ENCODE results near the gene YOD1. TPM values are rescaled to one million over a fixed set of nuclear protein-coding genes. Genes with fewer than 3 reads are reported as not detected.

Gene YOD1
- total RNA-seq (2013; cell fraction: nucleolus; rRNA removed): 12.7 and 12.8 TPM in 2 replicates
- 7.7 and 9.5 TPM in 2 replicates for total RNA-seq (2014; rRNA removed)
- total RNA-seq (2014; rRNA removed; fragmentation: Illumina TruSeq; extraction: Trizol): 7.9 TPM in 2 replicates
- 6.9 and 7.1 TPM in 2 replicates for total RNA-seq (2021)
- 2.5 TPM for polyA plus RNA-seq (2011; ENCODE audit: low read depth)
- 4.4 and 5.6 TPM in 2 replicates for polyA plus RNA-seq (2011; rRNA removed)
- polyA plus RNA-seq (2011; cell fraction: cytosol; rRNA removed): 1.4 and 1.9 TPM in 2 replicates
- polyA plus RNA-seq (2011; cell fraction: nucleus; rRNA removed): 3.7 TPM in 2 replicates
- polyA plus RNA-seq (2012): 3.5 and 5.0 TPM in 2 replicates
- polyA plus RNA-seq (2014; fragmentation: Illumina TruSeq; extraction: Trizol): 6.6 and 7.9 TPM in 2 replicates
- 1 to 10 TPM; 2.1 to 2.2 TPM for polyA plus RNA-seq (2014; fragmentation: Nextera tagmentation; extraction: Ambion mirVana)
- polyA plus RNA-seq (2014; rRNA removed): 3.3 and 4.0 TPM in 2 replicates
- polyA plus RNA-seq (2016; fragmentation: Nextera tagmentation; extraction: Ambion mirVana): 1 to 10 TPM; 4.9 to 5.1 TPM
- polyA minus RNA-seq (2011; rRNA and poly(A)+ RNA removed): 2.7 and 4.6 TPM in 2 replicates
- 1.3 and 2.2 TPM in 2 replicates for polyA minus RNA-seq (2011; cell fraction: cytosol; rRNA and poly(A)+ RNA removed)
- polyA minus RNA-seq (2011; cell fraction: nucleus; rRNA and poly(A)+ RNA removed): 9.3 and 11.5 TPM in 2 replicates
- Bru-seq, nascent RNA: percentile 87 among the genes with signal in this experiment
- BruChase-seq, experiment 1, labeled RNA remaining after a 6-hour chase: percentile 80 among the genes with signal in this experiment
- percentile 92 among the genes with signal in this experiment for BruChase-seq, experiment 2, labeled RNA remaining after a 2-hour chase
- long read RNA-seq, experiment 1: 0 reads
- long read RNA-seq, experiment 2, full-length matches to known transcripts: 5 of 7 reads
- long read RNA-seq, experiment 2, partial matches to known transcripts: 0 of 7 reads
- long read RNA-seq, experiment 2, other reads (novel, unspliced or antisense): 2 of 7 reads

- TF ChIP-seq ZNF274 (IDR thresholded peaks at IDR 0.05; ENCODE audit: insufficient read depth, insufficient read length) (no peak), BCL3 (IDR thresholded peaks at IDR 0.05; ENCODE audit: borderline replicate concordance, insufficient read depth, low read depth, low read length, poor library complexity, severe bottlenecking) (no peak), SIN3A (IDR thresholded peaks at IDR 0.05; ENCODE audit: low read depth, low read length) (no peak), JUND (IDR thresholded peaks at IDR 0.05; ENCODE audit: low read depth, low read length) (no peak), ZBTB40 (IDR thresholded peaks at IDR 0.05; ENCODE audit: borderline replicate concordance) (0 out of 2 replicates have a peak, but pooled peaks have one; percentile 27)
- ChIA-PET POLR2A (no interaction called here), RAD21 (ENCODE audit: unreplicated experiment) (interaction anchor here (1.1 kb wide), 1 partner anchor 33 kb away, joined by 3 read pairs; no protein-coding TSS in a partner anchor), SMC1A (ENCODE audit: uncharacterized antibody, unreplicated experiment) (interaction anchor here (7.0 to 7.1 kb wide), 2 partner anchors 22 to 30 kb away, joined by 65 to 66 read pairs; no protein-coding TSS in a partner anchor), CTCF (interaction anchor here (1.9 to 9.2 kb wide), 4 partner anchors 21 to 354 kb away, joined by 7 to 131 read pairs (median 20); no protein-coding TSS in a partner anchor)
- Histone ChIP-seq H3K4me3 (peak within 1 kb of the TSS; percentile 94), H3K36me3 (ENCODE audit: control insufficient read depth in 2 of 2, insufficient read depth in 2 of 2, low read length in 1 of 2) (peaks cover 0 to 8% of the 10 kb centered on the region in 2 experiments; a peak in 1 of 4 replicates), H3K79me2 (ENCODE audit: control insufficient read depth, insufficient read depth, low read length) (peaks cover 26% of the 10 kb centered on the region), H3K4me2 (ENCODE audit: control insufficient read depth, insufficient read depth) (peak within 1 kb of the TSS; percentile 99), H3K27ac (ENCODE audit: control insufficient read depth, insufficient read depth) (peak within 1 kb of the TSS; percentile 55), H3K9me3 (replicated peaks; ENCODE audit: control insufficient read depth, insufficient read depth, low read length) (no peaks in the 10 kb centered on the region; the same call in 2 of the 3 replicates), H4K20me1 (ENCODE audit: control insufficient read depth, insufficient read depth) (no peaks in the 10 kb centered on the region), H2AFZ (ENCODE audit: control insufficient read depth, low read depth, low read length) (peak within 1 kb of the TSS; percentile 100), H3K27me3 (replicated peaks in 1 of 2; ENCODE audit: control insufficient read depth in 2 of 2, insufficient read depth in 2 of 2, low read length in 1 of 2) (no peaks in the 10 kb centered on the region), H3K9ac (ENCODE audit: control insufficient read depth, insufficient read depth, low read length) (peak within 1 kb of the TSS; percentile 84), H3K4me1 (ENCODE audit: control insufficient read depth, insufficient read depth, low read length) (peaks cover 21% of the 10 kb centered on the region)
- intact Hi-C loops (cut with micrococcal nuclease; ENCODE audit: unreplicated experiment) (loop anchor here (5.0 kb wide), 1 partner anchor 119 kb away; no protein-coding TSS in a partner anchor), in situ Hi-C loops (cut with MboI) (no loop called here)
- no TSS peak for BruUV-seq (replicated peaks)
- DNase-seq (ENCODE audit: low read depth, low spot score) (no peak), FAIRE-seq (no peak), ATAC-seq (no peak)
- 33% methylated on average over 15 of the region's 15 CpGs for WGBS (ENCODE audit: insufficient coverage, insufficient replicate concordance, low lambda C conversion rate, missing lambda C conversion rate)
These were observed at the start of gene YOD1 for GRCh38 chr1:207051191-207051943. TSS of gene YOD1 (minus strand) at chr1:207051208. CDS start at chr1:207051030, 178 bp downstream.
